HPDE6-E6E7 (cell line): ENCODE results near the gene AAK1.

ENCODE experiments used
- DNase-seq: peaks from one replicate; pipeline ENCODE4 v3.0.0; 2011; ENCODE audit warnings: missing footprints; ENCODE audit errors: extremely low spot score

The AAK1 gene

DNA sequence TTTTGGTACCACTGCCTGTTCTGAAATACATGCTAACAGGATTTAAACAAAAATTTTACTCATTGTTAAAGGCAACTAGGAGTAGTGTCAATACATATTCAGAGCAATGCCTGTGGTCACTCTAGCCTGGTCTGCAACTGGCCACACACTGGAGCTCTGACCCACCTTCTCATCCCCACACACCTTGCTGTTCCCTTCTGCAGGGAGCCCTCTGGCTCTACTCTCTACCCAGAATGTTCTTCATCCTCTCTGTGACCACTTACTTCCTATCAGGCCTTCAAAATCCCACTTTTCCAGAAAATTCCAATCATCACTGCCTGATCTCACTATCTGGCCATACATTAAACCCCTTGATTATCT lies 104.0 kb downstream of the AAK1 start:
- DNase-seq = no peak

- DNase-seq = peak; percentile 21
These were observed 104.5 kb downstream of the AAK1 start for GRCh38 chr2:69538872-69539548.

- DNase-seq = no peak
These were observed 105.3 kb downstream of the AAK1 start for GRCh38 chr2:69538249-69538648.

DNA sequence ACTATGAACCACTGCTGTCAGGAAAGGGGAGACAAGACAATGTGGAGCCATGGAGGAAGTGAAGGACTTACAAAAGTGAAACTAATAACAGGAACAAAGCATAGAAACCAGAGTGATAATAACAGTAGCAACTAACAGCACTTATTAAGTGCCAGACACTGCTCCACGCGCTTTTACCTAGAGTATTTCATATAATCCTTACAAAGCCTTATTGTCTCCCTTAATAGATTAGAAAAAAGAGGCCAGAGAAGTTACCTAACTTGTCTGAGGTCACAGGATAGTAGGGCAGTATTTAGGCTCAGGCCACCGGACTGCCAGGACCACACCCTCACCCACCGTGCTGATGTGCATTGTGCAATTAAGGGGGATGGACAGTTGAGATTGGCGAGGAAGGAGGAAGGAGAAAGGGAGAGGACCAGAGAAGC lies 107.7 kb downstream of the AAK1 start:
- DNase-seq = no peak

GRCh38 chr2:69531186-69531585 lies 112.4 kb downstream of the AAK1 start:
- DNase-seq = no peak

DNA sequence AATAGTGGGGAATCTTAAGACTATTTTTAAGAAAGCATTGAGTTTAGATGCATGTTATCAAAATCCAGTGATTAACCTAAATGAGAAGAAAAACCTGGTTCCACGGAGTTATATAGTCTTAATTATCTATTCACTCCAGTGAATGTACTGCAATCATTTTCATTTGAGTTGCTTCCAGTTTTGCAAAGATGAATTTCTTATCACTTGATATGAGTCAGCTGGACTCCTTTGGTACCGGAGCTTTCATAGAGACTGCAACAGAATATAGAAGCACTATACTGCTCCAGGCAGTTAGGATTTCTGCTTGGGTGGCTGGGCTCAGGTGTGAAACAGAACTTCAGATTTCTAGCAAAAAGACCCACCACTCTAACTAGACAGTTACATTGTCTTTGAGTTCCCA lies 114.1 kb downstream of the AAK1 start:
- DNase-seq = no peak

DNA sequence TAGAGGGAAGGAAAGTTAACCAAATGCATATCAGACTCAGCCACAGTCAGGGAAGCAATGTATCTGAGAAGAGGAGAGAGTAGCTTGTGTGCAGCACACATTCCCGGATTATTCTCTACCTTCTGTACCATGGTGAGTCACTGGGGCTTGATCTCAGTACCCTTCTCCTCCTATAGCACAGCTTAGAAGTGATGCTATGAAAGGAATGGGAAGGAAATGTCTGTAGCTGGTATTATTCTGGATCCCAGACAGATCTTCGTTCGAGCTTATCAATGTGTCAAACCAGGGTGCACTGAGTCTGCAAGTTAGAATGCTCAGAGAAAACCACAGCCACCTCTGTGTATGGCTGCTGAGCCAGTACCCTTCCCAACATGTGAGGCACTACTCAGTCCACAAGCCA lies 118.3 kb downstream of the AAK1 start:
- DNase-seq = no peak

DNA sequence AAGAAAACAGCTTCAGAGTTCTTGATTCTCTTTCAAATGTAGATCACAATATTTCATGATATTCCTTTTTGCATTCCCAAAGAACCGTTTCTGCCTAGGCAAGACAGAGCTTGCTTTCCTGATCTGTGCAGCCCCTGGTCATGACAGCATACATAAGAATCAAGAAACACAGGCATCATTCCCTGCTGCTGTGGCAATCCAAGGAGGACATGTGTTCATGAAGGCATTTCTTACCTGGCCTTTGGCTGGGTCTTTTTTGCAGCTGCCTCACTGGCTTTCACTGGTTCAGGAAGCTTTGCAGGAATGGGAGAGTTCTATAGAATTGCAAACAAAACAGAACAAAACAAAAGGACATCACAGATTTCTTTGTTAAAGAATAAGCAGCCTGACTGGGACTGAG lies 118.7 kb downstream of the AAK1 start:
- DNase-seq = no peak

DNA sequence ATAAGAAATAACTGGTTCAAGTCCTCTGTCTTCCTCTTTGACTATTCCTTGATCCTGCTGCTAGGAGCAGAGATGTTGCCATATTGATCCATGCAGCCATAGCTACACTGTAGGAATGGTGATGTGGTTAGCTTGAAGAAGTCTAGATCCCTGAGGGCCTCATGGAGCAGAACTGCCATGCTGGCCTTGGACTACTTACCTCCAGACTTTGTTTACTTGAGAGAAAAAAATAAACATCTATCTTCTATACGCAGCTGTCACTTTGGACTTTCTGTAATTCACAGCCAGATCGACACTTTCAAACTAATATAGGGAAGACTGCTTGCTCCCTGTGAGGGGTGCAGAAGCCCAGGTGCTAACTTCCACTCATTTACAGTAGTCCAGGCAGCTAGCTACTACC lies 121.8 kb downstream of the AAK1 start:
- DNase-seq = no peak

DNA sequence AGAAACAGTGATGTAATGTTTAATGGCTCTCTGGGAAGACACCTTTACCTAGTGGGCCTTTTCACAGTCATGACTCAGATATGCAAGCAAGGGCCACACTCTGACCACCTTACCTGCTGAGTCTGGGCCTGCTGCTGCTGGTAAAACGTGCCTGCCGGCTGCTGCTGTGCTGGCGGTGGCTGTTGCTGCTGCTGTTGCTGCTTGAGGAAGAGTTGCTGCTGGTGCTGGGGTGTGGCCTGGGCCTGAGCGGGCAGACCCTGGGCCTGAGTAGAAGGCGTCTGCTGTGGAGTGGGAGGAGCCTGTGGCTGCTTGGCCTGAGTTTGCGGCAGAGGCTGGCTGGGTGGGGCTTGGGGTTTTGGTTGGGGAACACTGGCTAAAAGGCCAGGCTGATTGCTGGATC lies 124.7 kb downstream of the AAK1 start:
- peak; percentile 88 for DNase-seq

DNA sequence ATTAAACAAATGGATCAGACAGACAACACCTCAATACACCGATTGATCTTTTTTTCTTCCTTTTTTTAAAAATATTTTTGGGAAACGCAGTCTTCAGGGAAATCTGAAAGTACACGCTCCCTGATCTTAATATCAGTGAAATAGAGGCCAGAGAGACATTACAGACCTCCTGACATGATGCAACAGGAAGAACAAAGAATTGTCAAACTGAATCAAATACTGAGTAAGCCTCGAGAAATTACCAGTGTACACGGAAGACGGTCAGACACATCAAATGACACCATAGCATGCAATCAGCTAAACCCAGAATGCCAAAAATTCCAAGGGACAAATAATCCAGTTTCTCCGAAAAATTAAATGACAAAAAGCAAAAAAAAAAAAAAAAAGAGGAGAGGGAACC lies 126.1 kb downstream of the AAK1 start:
- DNase-seq = no peak

DNA sequence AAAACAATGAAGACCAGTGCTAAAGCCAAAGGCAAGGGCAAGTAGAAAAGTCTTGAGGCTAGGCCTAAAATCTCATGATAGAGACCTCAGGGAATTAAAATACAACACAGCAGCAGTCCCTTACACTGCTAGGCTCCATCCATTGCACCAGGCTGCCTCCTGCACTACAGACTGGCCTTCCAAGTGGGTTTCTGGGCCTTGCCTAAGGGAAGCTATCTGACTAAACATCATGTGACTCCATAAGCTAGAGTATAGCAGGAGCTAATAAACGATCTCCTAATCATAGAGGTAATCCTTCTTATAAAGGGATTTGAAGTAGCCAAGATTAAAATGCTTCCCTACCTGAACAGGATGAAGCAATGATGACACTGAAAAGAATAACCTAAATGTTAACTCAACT lies 128.7 kb downstream of the AAK1 start:
- DNase-seq = no peak

GRCh38 chr2:69514406-69514805 lies 129.1 kb downstream of the AAK1 start:
- DNase-seq = no peak

GRCh38 chr2:69512446-69512845 lies 131.1 kb downstream of the AAK1 start:
- DNase-seq = no peak

GRCh38 chr2:69510204-69510603 lies 133.3 kb downstream of the AAK1 start:
- no peak for DNase-seq

DNA sequence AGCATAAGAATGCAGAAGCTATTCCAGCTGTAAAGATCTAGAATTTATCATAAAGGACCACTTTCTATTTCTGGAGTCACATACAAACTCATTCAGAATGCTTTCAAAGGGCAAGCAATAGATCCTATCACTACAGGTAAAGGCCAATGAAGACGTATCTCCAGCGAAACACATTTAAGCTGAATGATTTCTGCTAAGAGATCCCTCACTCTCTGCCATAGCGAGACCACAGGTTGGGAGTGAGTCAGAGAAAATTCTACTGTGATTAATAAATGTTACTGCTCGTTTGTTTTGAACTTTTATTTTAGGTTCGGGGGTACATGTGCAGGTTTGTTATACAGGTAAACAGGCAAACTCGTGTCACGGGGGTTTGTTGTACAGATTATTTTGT lies 133.8 kb downstream of the AAK1 start:
- no peak for DNase-seq

DNA sequence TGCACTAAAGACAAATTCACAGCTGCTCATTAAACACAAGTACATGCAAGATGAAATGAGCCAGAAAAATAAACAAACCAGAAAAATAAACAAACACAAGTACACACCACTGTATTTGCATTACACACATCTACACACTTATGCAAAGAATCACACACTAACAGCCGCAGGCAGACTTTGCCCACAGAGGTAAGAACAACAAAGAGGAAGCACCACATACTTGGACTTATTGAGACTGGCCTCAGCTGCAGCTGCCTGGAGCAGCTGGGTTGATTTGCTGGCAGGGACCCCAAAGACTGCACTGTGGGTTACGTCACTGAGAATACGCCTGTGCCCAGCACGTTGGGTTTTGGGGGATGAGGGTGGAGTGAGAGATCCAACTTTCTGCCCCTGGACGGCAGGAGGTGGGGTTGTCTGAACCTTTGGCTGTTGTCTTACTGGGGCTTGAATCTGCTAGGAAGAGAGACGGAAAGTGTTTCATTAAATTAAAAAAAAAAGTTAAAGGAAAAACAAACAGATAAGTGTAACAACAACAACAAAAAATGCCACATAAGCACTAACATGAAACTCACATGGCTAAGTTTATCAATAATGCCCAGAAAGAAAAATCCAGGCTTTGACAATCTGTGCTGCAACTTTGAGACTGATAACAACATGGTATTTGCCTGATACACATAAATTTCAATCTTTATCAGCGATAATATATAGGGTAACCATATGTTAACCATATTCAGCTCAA lies 134.4 kb downstream of the AAK1 start:
- no peak for DNase-seq

GRCh38 chr2:69505710-69506109 lies 137.8 kb downstream of the AAK1 start:
- DNase-seq = no peak

GRCh38 chr2:69501301-69501700 lies 142.2 kb downstream of the AAK1 start:
- DNase-seq = no peak

DNA sequence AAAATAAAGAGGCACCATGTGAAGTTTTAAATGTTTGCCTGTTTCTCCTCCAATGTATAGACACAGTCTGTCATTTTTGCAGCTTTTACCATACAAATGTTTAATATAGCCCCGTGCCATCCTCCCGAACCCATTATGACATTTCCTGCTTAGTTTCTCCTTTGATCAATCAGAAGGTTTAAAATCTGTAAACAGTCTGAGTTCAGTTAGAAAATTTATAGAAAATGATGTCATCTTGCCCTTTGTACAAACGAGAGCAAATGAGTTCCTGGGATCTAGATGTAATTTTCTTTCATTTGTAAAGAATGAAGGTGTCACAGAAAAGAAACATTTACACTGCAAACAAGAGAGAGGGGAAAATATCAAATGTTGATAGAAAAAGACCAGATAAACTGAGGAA lies 143.6 kb downstream of the AAK1 start:
- no peak for DNase-seq

DNA sequence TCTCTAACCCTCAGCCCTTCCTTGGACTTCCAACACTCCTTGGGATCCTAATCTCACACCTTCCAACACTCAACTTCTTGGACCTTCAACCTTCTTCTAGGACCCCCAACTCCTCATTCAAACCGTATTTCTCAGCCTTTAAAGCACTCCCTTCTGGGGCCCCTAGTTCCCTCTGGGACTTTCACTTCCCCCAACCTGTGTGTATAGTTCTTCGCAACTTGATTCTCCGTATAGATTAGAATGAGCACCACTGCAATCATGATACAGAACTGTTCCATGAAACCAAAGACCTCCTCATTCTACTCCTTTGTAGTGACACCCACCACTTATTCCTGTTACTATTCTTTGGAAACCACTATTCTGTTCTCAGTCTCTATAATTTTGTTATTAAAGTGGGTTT lies 144.3 kb downstream of the AAK1 start:
- DNase-seq = no peak

- DNase-seq = no peak
These were observed 147.7 kb downstream of the AAK1 start for GRCh38 chr2:69495861-69496260.

DNA sequence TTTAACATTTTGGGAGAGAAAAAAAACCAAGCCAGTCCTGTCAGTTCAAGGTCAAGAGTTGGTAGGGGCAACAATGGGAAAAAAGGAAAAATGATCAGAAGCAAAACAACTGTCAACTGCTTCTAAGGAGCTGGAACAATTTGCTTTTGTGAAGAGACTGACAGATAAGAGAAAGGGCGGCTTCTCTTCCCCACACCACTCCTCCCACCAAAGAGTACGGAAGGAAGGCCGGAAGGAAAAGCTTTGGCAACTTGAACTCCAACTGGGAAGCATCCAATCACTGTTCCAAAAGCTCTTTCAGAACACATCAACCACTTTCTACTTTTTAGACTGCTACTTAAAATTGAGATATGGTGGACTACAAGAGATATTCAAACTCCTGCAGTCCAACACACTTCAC lies 148.5 kb downstream of the AAK1 start:
- no peak for DNase-seq

GRCh38 chr2:69494126-69494525 lies 149.4 kb downstream of the AAK1 start:
- DNase-seq = no peak
